ENCODE data around the gene SUMO2.

GRCh38 chr17:75146592-75146991 lies 36.2 kb downstream of the SUMO2 start:
- TF ChIP-seq CTCF (conservative IDR thresholded peaks at IDR 0.05 in 1 of 2, IDR thresholded peaks at IDR 0.05 in 1 of 2; ENCODE audit: extremely low read depth in 1 of 2, insufficient read depth in 1 of 2, low read depth in 1 of 2, low read length in 2 of 2) (no peak), EZH2 (IDR thresholded peaks at IDR 0.05; ENCODE audit: borderline replicate concordance, low read length) (no peak)

Measured in mammary epithelial cell (primary cell).